SK-N-SH treated with all-trans-retinoic acid at 6 μM for 48 hours (cell line): ENCODE results near the gene PLA2G4F.

ENCODE experiments used
- ATAC-seq: fragments of 200-7000 bp; cut with Tn5 transposase; 3 replicates; pipeline ENCODE4 v1.9.1; 2020; ENCODE audit warnings: mild to moderate bottlenecking, moderate library complexity
- ARNTL ChIP-seq: fragments of 450-650 bp; formaldehyde crosslinking; IDR thresholded peaks from 2 replicates; pipeline ENCODE4 v1.5.0; 2020; ENCODE audit warnings: low read depth, mild to moderate bottlenecking, moderate library complexity, borderline replicate concordance
- BACH2 ChIP-seq: fragments of 250-450 bp; sonication (Bioruptor Pico); IDR thresholded peaks from 2 replicates; pipeline ENCODE4 v1.9.0; 2021; ENCODE audit warnings: mild to moderate bottlenecking, borderline replicate concordance
- CREB5 ChIP-seq: fragments of 250-450 bp; sonication (Bioruptor Pico); IDR thresholded peaks from 2 replicates; pipeline ENCODE4 v1.5.1; 2020; ENCODE audit warnings: low read depth, mild to moderate bottlenecking, moderate library complexity
- CSRNP3 ChIP-seq: fragments of 250-450 bp; sonication (Bioruptor Pico); IDR thresholded peaks from 2 replicates; pipeline ENCODE4 v1.5.1; 2021; ENCODE audit warnings: mild to moderate bottlenecking, moderate library complexity
- ESRRG ChIP-seq: fragments of 250-450 bp; sonication (Bioruptor Pico); IDR thresholded peaks from 2 replicates; pipeline ENCODE4 v1.6.1; 2021; ENCODE audit warnings: mild to moderate bottlenecking
- GLIS3 ChIP-seq: fragments of 250-450 bp; sonication (Bioruptor Pico); IDR thresholded peaks from 2 replicates; pipeline ENCODE4 v1.5.0; 2020; ENCODE audit warnings: mild to moderate bottlenecking, moderate library complexity
- ISL1 ChIP-seq: fragments of 250-450 bp; sonication (Bioruptor Pico); IDR thresholded peaks from 2 replicates; pipeline ENCODE4 v2.1.2; 2022; ENCODE audit warnings: mild to moderate bottlenecking, moderate library complexity
- OSR1 ChIP-seq: fragments of 250-450 bp; sonication (Bioruptor Pico); IDR thresholded peaks from 2 replicates; pipeline ENCODE4 v1.8.0; 2022; ENCODE audit warnings: moderate library complexity, mild to moderate bottlenecking, inconsistent platforms
- PATZ1 ChIP-seq: fragments of 250-450 bp; sonication (Bioruptor Pico); IDR thresholded peaks from 2 replicates; pipeline ENCODE4 v1.8.0; 2020; ENCODE audit warnings: mild to moderate bottlenecking, moderate library complexity, borderline replicate concordance
- POU6F1 ChIP-seq: fragments of 250-450 bp; sonication (Bioruptor Pico); IDR thresholded peaks from 2 replicates; pipeline ENCODE4 v1.8.0; 2021; ENCODE audit warnings: low read depth, mild to moderate bottlenecking, moderate library complexity, borderline replicate concordance
- PPARA ChIP-seq: fragments of 250-450 bp; sonication (Bioruptor Pico); IDR thresholded peaks from 2 replicates; pipeline ENCODE4 v1.5.0; 2020; ENCODE audit warnings: mild to moderate bottlenecking, borderline replicate concordance
- RARB ChIP-seq: fragments of 250-450 bp; sonication (Bioruptor Pico); IDR thresholded peaks from 2 replicates; pipeline ENCODE4 v1.8.0; 2021; ENCODE audit warnings: mild to moderate bottlenecking, moderate library complexity
- SNAI2 ChIP-seq: fragments of 250-450 bp; sonication (Bioruptor Pico); IDR thresholded peaks from 2 replicates; pipeline ENCODE4 v1.5.0; 2020; ENCODE audit warnings: mild to moderate bottlenecking, moderate library complexity
- TCF4 ChIP-seq: fragments of 250-450 bp; sonication (Bioruptor Pico); IDR thresholded peaks from 2 replicates; pipeline ENCODE4 v1.8.0; 2021; ENCODE audit warnings: mild to moderate bottlenecking, moderate library complexity, borderline replicate concordance
- TOX ChIP-seq: fragments of 250-450 bp; sonication (Bioruptor Pico); IDR thresholded peaks from 2 replicates; pipeline ENCODE4 v1.8.0; 2021; ENCODE audit warnings: mild to moderate bottlenecking, moderate library complexity, borderline replicate concordance
- TSHZ2 ChIP-seq: fragments of 250-450 bp; sonication (Bioruptor Pico); IDR thresholded peaks from 2 replicates; pipeline ENCODE4 v1.5.0; 2020; ENCODE audit warnings: mild to moderate bottlenecking, moderate library complexity
- ZC3H10 ChIP-seq: fragments of 250-450 bp; sonication (Bioruptor Pico); IDR thresholded peaks from 2 replicates; pipeline ENCODE4 v1.5.1; 2021; ENCODE audit warnings: mild to moderate bottlenecking, moderate library complexity
- ZFP3 ChIP-seq: fragments of 250-450 bp; sonication (Bioruptor Pico); IDR thresholded peaks from 2 replicates; pipeline ENCODE4 v1.5.0; 2020; ENCODE audit warnings: mild to moderate bottlenecking, moderate library complexity
- ZFP30 ChIP-seq: fragments of 450-650 bp; formaldehyde crosslinking; IDR thresholded peaks from 2 replicates; pipeline ENCODE4 v1.5.0; 2022; ENCODE audit warnings: mild to moderate bottlenecking, moderate library complexity
- ZNF70 ChIP-seq: fragments of 450-650 bp; formaldehyde crosslinking; IDR thresholded peaks from 2 replicates; pipeline ENCODE4 v1.5.0; 2020; ENCODE audit warnings: mild to moderate bottlenecking, moderate library complexity
- ZNF8 ChIP-seq: fragments of 450-650 bp; formaldehyde crosslinking; IDR thresholded peaks from 2 replicates; pipeline ENCODE4 v1.5.0; 2020; ENCODE audit warnings: mild to moderate bottlenecking, moderate library complexity

PLA2G4F gene

GRCh38 chr15:42141246-42141645 lies 15.2 kb downstream of the PLA2G4F start:
- TF ChIP-seq CSRNP3 (CRISPR knock-in tag) (no peak), ZNF8 (CRISPR knock-in tag) (no peak), RARB (CRISPR knock-in tag) (no peak), ESRRG (CRISPR knock-in tag) (no peak), CREB5 (no peak), ZFP30 (CRISPR knock-in tag) (no peak), TCF4 (CRISPR knock-in tag) (no peak), ISL1 (CRISPR knock-in tag) (no peak), OSR1 (CRISPR knock-in tag) (no peak), ZC3H10 (no peak), ARNTL (no peak), BACH2 (CRISPR knock-in tag) (no peak), TSHZ2 (CRISPR knock-in tag) (no peak), POU6F1 (CRISPR knock-in tag) (no peak), PATZ1 (CRISPR knock-in tag) (no peak), ZNF70 (CRISPR knock-in tag) (no peak), SNAI2 (no peak), TOX (CRISPR knock-in tag) (no peak), PPARA (CRISPR knock-in tag) (no peak)
- no peak for ATAC-seq

GRCh38 chr15:42140383-42141070 lies 15.9 kb downstream of the PLA2G4F start:
- TF ChIP-seq PATZ1 (CRISPR knock-in tag) (no peak), POU6F1 (CRISPR knock-in tag) (no peak), ARNTL (no peak), SNAI2 (no peak), CREB5 (no peak), ESRRG (CRISPR knock-in tag) (no peak), RARB (CRISPR knock-in tag) (no peak), GLIS3 (CRISPR knock-in tag) (no peak), ZFP3 (CRISPR knock-in tag) (no peak)
- ATAC-seq: no peak
